Ishikawa (cell line): ENCODE results near the gene NPHP4.

ENCODE experiments used
- CEBPB ChIP-seq: IDR thresholded peaks from 2 replicates; pipeline ENCODE4 v1.6.1; 2012
- CREB1 ChIP-seq: IDR thresholded peaks from 2 replicates; pipeline ENCODE4 v1.6.1; 2012; ENCODE audit warnings: low read depth
- EGR1 ChIP-seq: IDR thresholded peaks from 2 replicates; pipeline ENCODE4 v1.6.1; 2012
- EP300 ChIP-seq: IDR thresholded peaks from 2 replicates; pipeline ENCODE4 v1.6.1; 2012; ENCODE audit warnings: borderline replicate concordance
- FOXM1 ChIP-seq: IDR thresholded peaks from 2 replicates; pipeline ENCODE4 v1.6.1; 2012; ENCODE audit warnings: low read depth, borderline replicate concordance
- NFIC ChIP-seq: IDR thresholded peaks from 2 replicates; pipeline ENCODE4 v1.6.1; 2012
- RAD21 ChIP-seq: IDR thresholded peaks from 2 replicates; pipeline ENCODE4 v1.6.1; 2012; ENCODE audit warnings: low read depth
- TAF1 ChIP-seq: IDR thresholded peaks from 2 replicates; pipeline ENCODE4 v1.6.1; 2012; ENCODE audit warnings: low read depth, mild to moderate bottlenecking
- TCF12 ChIP-seq: IDR thresholded peaks from 2 replicates; pipeline ENCODE4 v1.6.1; 2012; ENCODE audit warnings: low read depth
- TEAD4 ChIP-seq: IDR thresholded peaks from 2 replicates; pipeline ENCODE4 v1.6.1; 2012
- YY1 ChIP-seq: IDR thresholded peaks from 2 replicates; pipeline ENCODE4 v1.6.1; 2012; ENCODE audit warnings: low read depth
- ZBTB7A ChIP-seq: IDR thresholded peaks from 2 replicates; pipeline ENCODE4 v1.6.1; 2012; ENCODE audit warnings: low read depth
- TF ChIP-seq, protein P1 (sequence below): IDR thresholded peaks from 2 replicates; pipeline ENCODE4 v1.6.1; 2012; ENCODE audit warnings: low read depth, mild to moderate bottlenecking
- TF ChIP-seq, protein P2 (sequence below): IDR thresholded peaks from 2 replicates; pipeline ENCODE4 v1.6.1; 2012
- TF ChIP-seq, protein P3 (sequence below): IDR thresholded peaks from 2 replicates; pipeline ENCODE4 v1.6.1; 2012

NPHP4 gene

GRCh38 chr1:6033124-6033523 lies 40.9 kb upstream of the NPHP4 start:
- TF ChIP-seq ZBTB7A (no peak), TCF12 (no peak), TEAD4 (no peak), FOXM1 (no peak), CREB1 (no peak), TAF1 (no peak), EP300 (no peak), EGR1 (no peak), RAD21 (no peak), YY1 (no peak), CEBPB (no peak), NFIC (no peak)
- TF ChIP-seq, protein P1, sequence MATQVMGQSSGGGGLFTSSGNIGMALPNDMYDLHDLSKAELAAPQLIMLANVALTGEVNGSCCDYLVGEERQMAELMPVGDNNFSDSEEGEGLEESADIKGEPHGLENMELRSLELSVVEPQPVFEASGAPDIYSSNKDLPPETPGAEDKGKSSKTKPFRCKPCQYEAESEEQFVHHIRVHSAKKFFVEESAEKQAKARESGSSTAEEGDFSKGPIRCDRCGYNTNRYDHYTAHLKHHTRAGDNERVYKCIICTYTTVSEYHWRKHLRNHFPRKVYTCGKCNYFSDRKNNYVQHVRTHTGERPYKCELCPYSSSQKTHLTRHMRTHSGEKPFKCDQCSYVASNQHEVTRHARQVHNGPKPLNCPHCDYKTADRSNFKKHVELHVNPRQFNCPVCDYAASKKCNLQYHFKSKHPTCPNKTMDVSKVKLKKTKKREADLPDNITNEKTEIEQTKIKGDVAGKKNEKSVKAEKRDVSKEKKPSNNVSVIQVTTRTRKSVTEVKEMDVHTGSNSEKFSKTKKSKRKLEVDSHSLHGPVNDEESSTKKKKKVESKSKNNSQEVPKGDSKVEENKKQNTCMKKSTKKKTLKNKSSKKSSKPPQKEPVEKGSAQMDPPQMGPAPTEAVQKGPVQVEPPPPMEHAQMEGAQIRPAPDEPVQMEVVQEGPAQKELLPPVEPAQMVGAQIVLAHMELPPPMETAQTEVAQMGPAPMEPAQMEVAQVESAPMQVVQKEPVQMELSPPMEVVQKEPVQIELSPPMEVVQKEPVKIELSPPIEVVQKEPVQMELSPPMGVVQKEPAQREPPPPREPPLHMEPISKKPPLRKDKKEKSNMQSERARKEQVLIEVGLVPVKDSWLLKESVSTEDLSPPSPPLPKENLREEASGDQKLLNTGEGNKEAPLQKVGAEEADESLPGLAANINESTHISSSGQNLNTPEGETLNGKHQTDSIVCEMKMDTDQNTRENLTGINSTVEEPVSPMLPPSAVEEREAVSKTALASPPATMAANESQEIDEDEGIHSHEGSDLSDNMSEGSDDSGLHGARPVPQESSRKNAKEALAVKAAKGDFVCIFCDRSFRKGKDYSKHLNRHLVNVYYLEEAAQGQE = no peak
- TF ChIP-seq, protein P2, sequence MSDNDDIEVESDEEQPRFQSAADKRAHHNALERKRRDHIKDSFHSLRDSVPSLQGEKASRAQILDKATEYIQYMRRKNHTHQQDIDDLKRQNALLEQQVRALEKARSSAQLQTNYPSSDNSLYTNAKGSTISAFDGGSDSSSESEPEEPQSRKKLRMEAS = no peak
- TF ChIP-seq, protein P3, sequence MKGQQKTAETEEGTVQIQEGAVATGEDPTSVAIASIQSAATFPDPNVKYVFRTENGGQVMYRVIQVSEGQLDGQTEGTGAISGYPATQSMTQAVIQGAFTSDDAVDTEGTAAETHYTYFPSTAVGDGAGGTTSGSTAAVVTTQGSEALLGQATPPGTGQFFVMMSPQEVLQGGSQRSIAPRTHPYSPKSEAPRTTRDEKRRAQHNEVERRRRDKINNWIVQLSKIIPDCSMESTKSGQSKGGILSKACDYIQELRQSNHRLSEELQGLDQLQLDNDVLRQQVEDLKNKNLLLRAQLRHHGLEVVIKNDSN = no peak

DNA sequence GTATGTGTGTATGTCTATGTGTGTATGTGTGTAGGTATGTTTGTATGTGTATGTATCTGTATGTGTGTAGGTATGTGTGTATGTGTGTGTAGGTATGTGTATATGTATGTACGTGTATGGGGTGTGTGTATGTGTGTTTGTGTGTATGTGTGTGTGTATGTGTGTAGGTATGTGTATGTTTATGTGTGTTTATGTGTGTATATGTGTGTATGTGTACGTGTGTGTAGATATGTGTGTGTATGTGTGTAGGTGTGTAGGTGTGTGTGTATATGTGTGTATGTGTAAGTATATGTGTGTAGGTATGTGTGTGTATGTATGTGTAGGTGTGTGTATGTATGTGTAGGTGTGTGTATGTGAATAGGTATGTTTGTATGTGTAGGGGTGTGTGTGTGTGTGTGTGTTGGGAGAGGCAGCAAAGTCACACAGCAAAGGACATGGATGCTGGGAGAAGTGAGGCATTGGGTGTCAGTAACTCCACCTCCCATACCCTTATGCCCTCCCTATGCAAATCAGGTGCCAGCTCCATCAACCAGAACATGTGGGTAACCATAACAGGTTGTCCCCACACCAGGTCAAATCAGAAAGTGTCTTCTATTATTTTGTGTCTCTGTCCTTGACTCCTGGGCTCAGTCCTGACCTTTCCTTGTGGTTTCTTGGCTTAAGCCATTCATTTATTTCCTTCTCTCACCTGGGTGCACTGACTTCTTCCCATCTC lies 38.5 kb upstream of the NPHP4 start:
- TF ChIP-seq CREB1 (no peak), FOXM1 (no peak), YY1 (no peak), TAF1 (no peak), ZBTB7A (no peak), TCF12 (no peak), EGR1 (no peak), CEBPB (no peak), RAD21 (no peak), EP300 (no peak), TEAD4 (no peak), NFIC (no peak)
- TF ChIP-seq, protein P1 = no peak
- TF ChIP-seq, protein P3 = no peak
- TF ChIP-seq, protein P2 = no peak

GRCh38 chr1:6030132-6030531 lies 37.9 kb upstream of the NPHP4 start:
- TF ChIP-seq EGR1 (no peak), NFIC (no peak)
- TF ChIP-seq, protein P1 = no peak
- TF ChIP-seq, protein P3 = no peak

- no peak for TF ChIP-seq RAD21
- no peak for TF ChIP-seq CEBPB
- TF ChIP-seq EGR1 = no peak
Measured at GRCh38 chr1:6029351-6029750, 37.1 kb upstream of the NPHP4 start.
